Measurements from ENCODE around the gene CEACAM3. TPM values are rescaled to one million over a fixed set of nuclear protein-coding genes. Genes with fewer than 3 reads are reported as not detected.

CEACAM3 gene
- total and polyA plus RNA-seq, 2 of the 8 experiments (the other 6 are each of a cell fraction or from before 2014, with no cell fraction given) = not detected

DNA sequence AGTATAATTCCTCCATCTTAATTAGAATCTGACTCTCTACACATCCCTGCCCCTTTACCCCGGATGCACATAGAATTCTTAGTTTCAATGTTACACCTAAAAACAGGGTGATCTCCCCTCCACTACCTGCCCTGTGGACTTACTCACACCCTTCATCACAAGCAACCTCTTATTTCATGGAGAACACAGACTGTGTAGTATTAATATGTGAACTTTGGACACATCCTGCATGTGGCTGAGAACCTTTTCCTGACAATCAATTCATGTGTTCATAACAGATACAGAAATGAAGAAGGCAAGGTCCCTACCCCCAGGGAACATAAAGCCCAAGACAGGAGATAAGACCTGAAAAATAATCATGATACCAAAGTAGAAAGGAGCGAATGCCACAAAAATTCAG, 29.3 kb upstream of the CEACAM3 start:
- Histone ChIP-seq H3K9ac (replicated peaks in 1 of 4; ENCODE audit: extremely low read depth in 1 of 4, low read depth in 3 of 4, low read length in 3 of 4) (no peak overlapping the region), H3K23me2 (ENCODE audit: low read depth, low read length) (no peaks in the 10 kb centered on the region), H2BK20ac (ENCODE audit: low read length) (no peak overlapping the region), H3K79me2 (ENCODE audit: control insufficient read depth in 1 of 2, insufficient read depth in 2 of 2, low read length in 2 of 2) (no peaks in the 10 kb centered on the region), H2AFZ (ENCODE audit: low read length) (no peak overlapping the region), H3K4ac (replicated peaks; ENCODE audit: insufficient read length, low read depth, low read length) (no peak overlapping the region), H2BK12ac (ENCODE audit: low read depth, low read length) (no peak overlapping the region), H3K4me2 (ENCODE audit: insufficient read depth in 1 of 2, low read depth in 2 of 2, low read length in 2 of 2) (no peak overlapping the region), H3K79me1 (ENCODE audit: low read depth, low read length) (no peaks in the 10 kb centered on the region), H2AK5ac (ENCODE audit: low read depth, low read length) (no peak overlapping the region), H4K20me1 (replicated peaks in 1 of 2; ENCODE audit: control insufficient read depth in 1 of 2, insufficient read depth in 2 of 2, low read length in 2 of 2) (no peaks in the 10 kb centered on the region), H4K5ac (ENCODE audit: insufficient read length, low read depth, low read length) (no peak overlapping the region), H2BK120ac (replicated peaks; ENCODE audit: low read depth, low read length) (no peak overlapping the region), H3K9me3 (ENCODE audit: insufficient read depth in 2 of 2, low read depth in 1 of 2, low read length in 1 of 2) (peaks cover 52 to 65% of the 10 kb centered on the region in 2 experiments), H3K36me3 (ENCODE audit: control insufficient read depth in 2 of 4, insufficient read depth in 4 of 4, low read length in 3 of 4) (no peaks in the 10 kb centered on the region), H2BK5ac (ENCODE audit: low read depth, low read length) (no peak overlapping the region), H3K14ac (ENCODE audit: insufficient read length) (no peak overlapping the region), H3K23ac (ENCODE audit: insufficient read length) (no peak overlapping the region), H4K91ac (replicated peaks; ENCODE audit: insufficient read length, low read length) (no peak overlapping the region), H2BK15ac (ENCODE audit: low read length) (no peak overlapping the region), H3K56ac (replicated peaks; ENCODE audit: insufficient read length, low read depth, low read length) (no peak overlapping the region), H3K18ac (ENCODE audit: extremely low read depth, low read length) (no peak overlapping the region), H3K27me3 (replicated peaks in 1 of 4; ENCODE audit: control insufficient read depth in 3 of 4, extremely low read depth in 1 of 4, insufficient read depth in 3 of 4, low read length in 3 of 4) (peaks cover 0 to 1% (median 0%) of the 10 kb centered on the region in 4 experiments; a peak in 1 of 7 replicates), H4K8ac (ENCODE audit: extremely low read depth, insufficient read depth, low read length) (no peak overlapping the region), H3K4me1 (replicated peaks in 1 of 4; ENCODE audit: control insufficient read depth in 3 of 4, insufficient read depth in 4 of 4, low read length in 3 of 4) (no peaks in the 10 kb centered on the region), H3K27ac (ENCODE audit: low read depth, low read length) (no peak overlapping the region), H3K4me3 (ENCODE audit: extremely low read depth in 1 of 4, insufficient read depth in 2 of 4, low read depth in 3 of 4, low read length in 4 of 4) (no peak overlapping the region)
- no peak for DNase-seq (ENCODE audit: low read depth in 1 of 2, low spot score in 2 of 2)
- ChIA-PET POLR2A (ENCODE audit: partially characterized antibody) (no interaction called here), CTCF (ENCODE audit: partially characterized antibody) (interaction anchor here (0.8 to 1.3 kb wide), 2 partner anchors 13 to 19 kb away, joined by 4 to 11 read pairs; no protein-coding TSS in a partner anchor)
- no peak for TF ChIP-seq PHF8 (conservative IDR thresholded peaks at IDR 0.05; ENCODE audit: low read depth, low read length)
- no peak for TF ChIP-seq RFX5 (IDR thresholded peaks at IDR 0.05; ENCODE audit: borderline replicate concordance, low read depth, low read length)
- no peak for TF ChIP-seq BACH1 (IDR thresholded peaks at IDR 0.05; ENCODE audit: low read length)
- no peak for TF ChIP-seq GABPA (IDR thresholded peaks at IDR 0.05; ENCODE audit: borderline replicate concordance, insufficient read depth, low read length)
- TF ChIP-seq TAF7 (optimal IDR thresholded peaks at IDR 0.05; ENCODE audit: borderline replicate concordance, low read depth, low read length) = no peak
- TF ChIP-seq ASH2L (IDR thresholded peaks at IDR 0.05; ENCODE audit: low read length) = no peak
- TF ChIP-seq TAF1 (IDR thresholded peaks at IDR 0.05; ENCODE audit: low read depth, low read length) = no peak
- TF ChIP-seq SIX5 (IDR thresholded peaks at IDR 0.05; ENCODE audit: low read depth, low read length) = no peak
- TF ChIP-seq HDAC6 (IDR thresholded peaks at IDR 0.05; ENCODE audit: low read depth, low read length) = no peak
- TF ChIP-seq KDM4A (IDR thresholded peaks at IDR 0.05; ENCODE audit: low read depth, low read length, severe bottlenecking) = no peak
- no peak for FAIRE-seq
- WGBS, 2 experiments (ENCODE audit: extremely low coverage in 1 of 2, insufficient coverage in 1 of 2, insufficient read length in 1 of 2, insufficient replicate concordance in 2 of 2, low coverage in 1 of 2, low lambda C conversion rate in 2 of 2, missing lambda C conversion rate in 1 of 2) = 80% methylated on average over 2 of the region's 2 CpGs; no CpG with 5 or more reads in 1 of the 2 experiments

Data from H1 (cell line).